Neuron (in vitro differentiated cells): ENCODE data around the gene RHOU.
"Not testable (repeated sequence)": the region's sequence is repeated elsewhere in the genome, so short reads cannot be mapped to it uniquely, and the experiment has no call there.

Experiments used
- H2AFZ ChIP-seq: one replicate; pipeline ENCODE4 v1.6.1; 2013; ENCODE audit warnings: low read depth, mild to moderate bottlenecking, inconsistent platforms, low read length, moderate library complexity
- H3K27me3 ChIP-seq: one replicate; pipeline ENCODE4 v1.6.1; 2013; ENCODE audit warnings: low read length; ENCODE audit not compliant: insufficient read depth
- H3K36me3 ChIP-seq: one replicate; pipeline ENCODE4 v1.6.1; 2013; ENCODE audit warnings: low read length; ENCODE audit not compliant: insufficient read depth
- H3K4me1 ChIP-seq: one replicate; pipeline ENCODE4 v1.6.1; 2013; ENCODE audit warnings: low read length; ENCODE audit not compliant: insufficient read depth
- H3K4me3 ChIP-seq: 2 replicates; pipeline ENCODE4 v1.5.1; 2013; ENCODE audit warnings: mild to moderate bottlenecking, low read length, moderate library complexity
- H3K9me3 ChIP-seq: one replicate; pipeline ENCODE4 v1.6.1; 2013; ENCODE audit warnings: low read length

The RHOU gene

GRCh38 chr1:228734881-228735801 lies at the start of gene RHOU:
TSS of gene RHOU (plus strand) at chr1:228735479. CDS start at chr1:228735743, 264 bp downstream.
- H3K27me3 ChIP-seq: peaks cover 31% of the 10 kb centered on the region
- peak within 1 kb of the TSS; percentile 92 for H2AFZ ChIP-seq
- H3K4me1 ChIP-seq: peaks cover 31% of the 10 kb centered on the region
- no peaks in the 10 kb centered on the region for H3K9me3 ChIP-seq
- no peaks in the 10 kb centered on the region for H3K36me3 ChIP-seq
- peak within 1 kb of the TSS; percentile 85 for H3K4me3 ChIP-seq

GRCh38 chr1:228687587-228687986 lies 47.7 kb upstream of the RHOU start:
- Histone ChIP-seq H3K4me1 (no peaks in the 10 kb centered on the region), H3K9me3 (no peaks in the 10 kb centered on the region), H3K27me3 (no peaks in the 10 kb centered on the region), H2AFZ (no peak overlapping the region), H3K4me3 (no peak overlapping the region), H3K36me3 (no peaks in the 10 kb centered on the region)

GRCh38 chr1:228689255-228689654 lies 46.0 kb upstream of the RHOU start:
- no peak overlapping the region for H2AFZ ChIP-seq

DNA sequence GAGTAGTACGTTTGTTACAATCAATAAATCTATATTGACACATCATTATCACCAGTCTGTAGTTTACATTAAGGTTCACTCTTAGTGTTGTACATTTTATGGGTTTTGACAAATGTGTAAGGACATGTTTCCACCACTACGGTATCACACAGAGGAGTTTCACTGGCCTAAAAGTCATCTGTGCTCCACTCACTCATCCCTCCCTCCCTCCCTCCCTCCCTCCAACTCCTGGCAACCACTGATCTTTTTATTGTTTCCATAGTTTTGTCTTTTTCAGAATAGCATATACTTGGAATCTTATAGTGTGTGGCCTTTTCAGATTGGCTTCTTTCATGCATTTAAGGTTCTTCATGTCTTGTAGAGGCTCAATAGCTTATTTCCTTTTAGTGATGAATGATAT lies 44.1 kb upstream of the RHOU start:
- Histone ChIP-seq H3K4me3 (no peak overlapping the region), H2AFZ (no peak overlapping the region), H3K27me3 (no peaks in the 10 kb centered on the region), H3K4me1 (no peaks in the 10 kb centered on the region), H3K36me3 (no peaks in the 10 kb centered on the region), H3K9me3 (no peaks in the 10 kb centered on the region)

More at GRCh38 chr1:228689255-228689654, 46.0 kb upstream of the RHOU start:
- Histone ChIP-seq H3K36me3 (no peaks in the 10 kb centered on the region), H3K4me1 (no peaks in the 10 kb centered on the region), H3K9me3 (no peaks in the 10 kb centered on the region), H3K27me3 (no peaks in the 10 kb centered on the region), H3K4me3 (no peak overlapping the region)

DNA sequence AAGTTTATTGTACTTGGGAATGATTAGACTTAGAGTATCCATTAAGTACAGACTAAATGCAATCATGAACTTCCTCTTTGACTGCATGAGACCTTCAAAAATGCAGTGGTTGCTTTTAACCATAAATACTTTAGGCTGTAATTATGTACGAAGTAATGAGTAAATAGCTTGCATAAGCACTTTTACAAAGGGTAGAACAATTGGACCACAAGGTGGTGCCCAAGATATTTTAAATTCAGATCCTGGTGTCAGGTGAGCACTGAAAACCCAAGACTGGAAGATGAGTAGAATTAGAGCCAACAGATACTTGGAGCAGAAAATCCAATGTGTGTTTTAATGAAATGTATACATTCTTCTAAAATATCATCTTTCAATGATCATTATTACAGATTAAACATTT lies 43.4 kb upstream of the RHOU start:
- no peak overlapping the region for H2AFZ ChIP-seq
- H3K9me3 ChIP-seq: no peaks in the 10 kb centered on the region
- H3K4me3 ChIP-seq: no peak overlapping the region
- no peaks in the 10 kb centered on the region for H3K4me1 ChIP-seq
- H3K27me3 ChIP-seq: no peaks in the 10 kb centered on the region
- H3K36me3 ChIP-seq: no peaks in the 10 kb centered on the region

DNA sequence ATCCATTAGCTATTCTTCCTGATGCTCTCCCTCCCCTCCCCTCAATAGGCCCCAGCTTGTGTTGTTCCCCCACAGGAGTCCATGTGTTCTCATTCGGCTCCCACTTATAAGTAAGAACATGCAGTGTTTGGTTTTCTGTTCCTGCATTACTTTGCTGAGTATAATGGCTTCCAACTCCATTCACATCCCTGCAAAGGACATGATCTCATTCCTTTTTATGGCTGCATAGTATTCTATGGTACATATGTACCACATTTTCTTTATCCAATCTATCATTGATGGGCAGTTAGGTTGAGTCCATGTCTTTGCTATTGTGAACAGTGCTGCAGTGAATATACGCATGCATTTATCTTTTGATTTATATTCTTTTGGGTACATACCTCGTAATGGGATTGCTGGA lies 40.8 kb upstream of the RHOU start:
- not testable (repeated sequence) for H3K9me3 ChIP-seq, H3K27me3 ChIP-seq, H3K4me1 ChIP-seq, H3K36me3 ChIP-seq, H3K4me3 ChIP-seq, H2AFZ ChIP-seq

DNA sequence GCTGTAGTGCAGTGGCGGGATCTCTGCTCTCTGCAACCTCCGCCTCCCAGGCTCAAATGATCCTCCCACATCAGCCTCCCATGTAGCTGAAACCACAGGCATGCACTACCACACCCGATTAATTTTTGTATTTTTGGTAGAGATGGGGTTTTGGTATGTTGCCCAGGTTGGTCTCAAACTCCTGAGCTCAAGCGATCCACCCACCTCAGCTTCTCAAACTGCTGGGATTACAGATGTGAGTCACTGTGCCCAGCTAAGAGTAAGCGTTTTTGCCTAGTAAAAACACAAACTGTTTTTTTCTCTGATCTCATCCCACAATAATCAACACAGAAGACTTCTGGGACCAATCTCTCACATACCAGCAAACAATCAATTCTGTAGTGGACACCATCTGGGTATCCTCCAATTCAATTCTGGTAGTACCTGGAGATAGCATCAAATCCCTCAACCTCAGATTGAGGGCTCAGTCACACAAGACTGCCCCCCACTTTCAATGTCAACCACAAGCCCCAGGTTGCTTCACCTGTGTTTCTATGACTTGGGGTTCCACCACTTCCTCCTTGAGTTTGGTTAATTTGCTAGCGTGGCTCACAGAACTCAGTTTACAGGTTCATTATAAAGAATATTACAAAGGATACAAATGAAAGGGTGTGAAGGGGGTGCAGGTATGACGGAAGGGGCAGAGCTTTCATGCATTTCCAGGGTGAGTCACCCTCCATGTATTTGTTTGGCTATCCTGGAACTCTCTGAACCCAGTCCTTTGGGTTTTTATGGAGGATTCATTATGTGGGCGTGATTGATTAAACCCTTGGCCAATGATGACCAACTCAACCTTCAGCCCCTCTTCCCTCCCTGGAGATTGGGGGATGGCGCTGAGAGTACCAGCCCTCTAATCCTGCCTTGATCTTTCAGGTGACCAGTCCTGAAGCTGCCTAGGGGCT lies 40.0 kb upstream of the RHOU start:
- Histone ChIP-seq H3K4me3 (no peak overlapping the region), H3K27me3 (no peaks in the 10 kb centered on the region), H3K9me3 (no peaks in the 10 kb centered on the region), H3K4me1 (no peaks in the 10 kb centered on the region), H3K36me3 (no peaks in the 10 kb centered on the region), H2AFZ (no peak overlapping the region)

DNA sequence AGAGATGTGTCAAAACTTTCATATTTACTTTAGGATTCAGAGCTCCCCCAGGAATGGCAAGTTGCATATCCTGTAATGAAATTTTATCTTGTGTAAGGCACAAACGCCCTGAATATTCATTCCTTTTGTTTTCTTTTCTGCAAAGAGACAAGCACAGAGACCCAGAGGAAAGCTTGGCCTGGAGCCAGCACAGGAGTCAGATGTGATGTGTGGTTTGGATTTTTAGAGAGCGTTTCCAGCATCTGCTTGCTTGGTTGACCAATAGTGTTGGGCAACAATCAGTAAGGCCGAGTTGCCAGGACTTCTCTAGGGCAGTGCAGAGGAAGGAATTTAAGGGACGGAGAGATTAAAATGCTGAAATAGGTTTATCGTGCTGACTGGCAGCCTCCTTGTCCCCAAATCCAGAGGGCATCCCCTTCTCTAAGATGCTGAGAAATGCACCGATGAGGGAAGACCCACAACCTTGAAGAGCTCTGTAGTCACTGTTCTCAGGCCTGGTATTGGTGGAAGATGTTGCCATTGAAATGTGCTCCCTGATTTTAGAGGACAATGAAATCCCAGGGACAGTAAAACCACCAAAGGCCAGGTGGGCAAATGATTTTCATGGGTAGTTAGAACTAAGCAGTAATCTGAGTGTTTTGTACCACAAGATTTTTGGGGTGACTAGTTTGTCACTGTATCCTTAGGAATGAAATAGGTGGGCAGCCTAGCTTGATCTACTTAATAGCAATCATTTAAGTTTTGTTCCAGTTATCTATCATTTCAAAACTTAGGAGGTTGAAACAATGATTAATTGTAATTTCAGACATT lies 37.9 kb upstream of the RHOU start:
- Histone ChIP-seq H3K36me3 (no peaks in the 10 kb centered on the region), H3K9me3 (peaks cover 2% of the 10 kb centered on the region), H3K4me3 (no peak overlapping the region), H2AFZ (no peak overlapping the region), H3K4me1 (no peaks in the 10 kb centered on the region), H3K27me3 (no peaks in the 10 kb centered on the region)

DNA sequence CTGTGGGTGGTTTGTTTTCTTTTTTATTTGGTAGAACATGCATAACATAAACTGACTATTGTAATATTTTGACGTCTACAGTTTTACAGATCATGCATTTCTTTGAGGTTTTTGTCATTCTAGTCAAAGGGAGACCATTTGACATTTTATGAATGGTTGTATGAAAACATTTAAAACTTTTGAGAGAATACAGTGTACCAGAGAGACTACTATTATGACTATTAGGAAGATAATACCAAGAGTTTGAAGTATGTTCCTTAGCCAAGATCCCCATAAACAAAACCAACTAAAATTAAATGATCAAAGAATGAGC lies 37.3 kb upstream of the RHOU start:
- Histone ChIP-seq H3K9me3 (peaks cover 2% of the 10 kb centered on the region), H3K36me3 (no peaks in the 10 kb centered on the region), H2AFZ (no peak overlapping the region), H3K4me3 (no peak overlapping the region), H3K27me3 (no peaks in the 10 kb centered on the region), H3K4me1 (no peaks in the 10 kb centered on the region)

DNA sequence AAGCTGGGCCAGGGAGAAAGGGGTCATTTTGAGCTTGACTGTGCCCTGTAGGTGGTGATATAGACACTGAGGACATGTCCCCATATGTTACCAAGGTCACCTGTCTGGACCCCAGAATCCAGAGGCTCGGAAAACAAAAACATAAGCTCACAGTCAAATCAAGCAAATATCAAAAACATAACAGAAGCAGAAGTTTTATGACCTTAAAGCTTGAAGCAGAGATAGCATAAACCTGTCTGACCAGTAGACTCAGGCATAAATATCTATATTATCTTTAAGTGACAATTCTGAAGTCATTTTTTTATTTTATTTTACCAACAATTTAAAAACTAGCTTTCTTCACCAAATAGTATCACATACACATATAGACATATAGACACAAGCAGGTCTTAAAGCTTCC lies 32.8 kb upstream of the RHOU start:
- Histone ChIP-seq H3K4me3 (no peak overlapping the region), H3K9me3 (peaks cover 2% of the 10 kb centered on the region), H3K27me3 (no peaks in the 10 kb centered on the region), H2AFZ (no peak overlapping the region), H3K4me1 (no peaks in the 10 kb centered on the region), H3K36me3 (no peaks in the 10 kb centered on the region)

DNA sequence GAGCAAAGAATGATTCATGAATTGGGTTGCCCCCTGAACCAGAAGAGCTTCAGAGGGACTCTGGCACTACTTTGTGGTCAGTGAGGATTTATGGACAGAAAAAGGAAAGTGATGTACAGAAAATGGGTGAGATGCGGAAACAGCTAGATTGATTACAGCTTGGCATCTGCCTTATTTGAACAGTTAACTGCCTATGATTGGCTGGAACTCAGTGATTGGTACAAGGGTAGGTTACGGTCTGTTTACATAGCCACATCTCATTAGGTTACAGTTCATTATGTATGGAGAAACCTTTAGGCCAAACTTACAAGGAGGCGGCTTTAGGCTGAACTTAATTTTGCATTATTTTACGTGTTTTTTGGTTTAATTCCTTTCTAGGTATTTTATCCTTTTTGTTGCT lies 29.0 kb upstream of the RHOU start:
- Histone ChIP-seq H2AFZ (no peak overlapping the region), H3K27me3 (no peaks in the 10 kb centered on the region), H3K36me3 (no peaks in the 10 kb centered on the region), H3K4me1 (no peaks in the 10 kb centered on the region), H3K9me3 (peaks cover 2% of the 10 kb centered on the region), H3K4me3 (no peak overlapping the region)

DNA sequence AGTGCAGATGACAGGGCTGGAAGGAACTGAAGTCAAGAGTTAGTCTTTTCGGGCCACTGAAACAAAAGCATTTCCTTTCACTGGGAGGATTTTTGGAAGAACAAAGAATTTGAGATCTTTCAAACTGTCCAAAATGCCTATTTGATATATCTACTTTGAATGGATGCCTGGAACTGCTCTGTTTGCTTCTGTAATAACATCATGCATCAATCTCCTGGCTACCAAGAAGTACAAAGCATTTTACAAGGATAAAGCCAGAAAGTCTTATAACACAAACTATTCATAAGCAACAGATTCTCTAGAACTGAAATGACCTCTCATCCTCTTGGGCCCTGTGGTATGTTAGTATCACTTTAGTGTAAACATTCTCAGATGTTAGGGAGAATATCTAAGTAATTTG lies 18.2 kb upstream of the RHOU start:
- H3K4me3 ChIP-seq: no peak overlapping the region
- no peaks in the 10 kb centered on the region for H3K9me3 ChIP-seq
- H2AFZ ChIP-seq: no peak overlapping the region
- no peaks in the 10 kb centered on the region for H3K4me1 ChIP-seq
- no peaks in the 10 kb centered on the region for H3K36me3 ChIP-seq
- no peaks in the 10 kb centered on the region for H3K27me3 ChIP-seq

DNA sequence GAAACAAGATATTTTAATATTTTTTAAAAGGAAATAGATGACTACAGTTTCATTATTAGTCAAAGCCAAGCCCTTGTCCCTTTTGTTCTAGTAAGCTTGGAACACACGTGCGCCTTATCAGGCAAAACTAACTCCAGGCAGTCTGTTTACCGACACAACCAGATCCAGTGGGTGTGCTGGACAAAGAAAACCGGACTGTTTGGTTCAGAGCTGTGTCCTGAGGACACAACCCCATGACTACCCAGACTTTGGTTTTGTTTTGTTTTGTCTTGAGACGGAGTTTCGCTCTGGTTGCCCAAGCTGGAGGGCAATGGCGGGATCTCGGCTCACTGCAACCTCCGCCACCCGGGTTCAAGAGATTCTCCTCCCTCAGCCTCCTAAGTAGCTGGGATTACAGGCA lies 13.9 kb upstream of the RHOU start:
- no peaks in the 10 kb centered on the region for H3K36me3 ChIP-seq
- H3K4me3 ChIP-seq: no peak overlapping the region
- H3K9me3 ChIP-seq: no peaks in the 10 kb centered on the region
- H3K27me3 ChIP-seq: peaks cover 3% of the 10 kb centered on the region
- H3K4me1 ChIP-seq: peaks cover 7% of the 10 kb centered on the region
- H2AFZ ChIP-seq: no peak overlapping the region
